OCI-M2 (cell line): ENCODE results near the gene CYFIP1.

Experiments used
- DNase-seq: peaks from one replicate; lab custom pipeline; 2025; ENCODE audit not compliant: unreplicated experiment; lab: John Stamatoyannopoulos, UW

Gene CYFIP1

DNA sequence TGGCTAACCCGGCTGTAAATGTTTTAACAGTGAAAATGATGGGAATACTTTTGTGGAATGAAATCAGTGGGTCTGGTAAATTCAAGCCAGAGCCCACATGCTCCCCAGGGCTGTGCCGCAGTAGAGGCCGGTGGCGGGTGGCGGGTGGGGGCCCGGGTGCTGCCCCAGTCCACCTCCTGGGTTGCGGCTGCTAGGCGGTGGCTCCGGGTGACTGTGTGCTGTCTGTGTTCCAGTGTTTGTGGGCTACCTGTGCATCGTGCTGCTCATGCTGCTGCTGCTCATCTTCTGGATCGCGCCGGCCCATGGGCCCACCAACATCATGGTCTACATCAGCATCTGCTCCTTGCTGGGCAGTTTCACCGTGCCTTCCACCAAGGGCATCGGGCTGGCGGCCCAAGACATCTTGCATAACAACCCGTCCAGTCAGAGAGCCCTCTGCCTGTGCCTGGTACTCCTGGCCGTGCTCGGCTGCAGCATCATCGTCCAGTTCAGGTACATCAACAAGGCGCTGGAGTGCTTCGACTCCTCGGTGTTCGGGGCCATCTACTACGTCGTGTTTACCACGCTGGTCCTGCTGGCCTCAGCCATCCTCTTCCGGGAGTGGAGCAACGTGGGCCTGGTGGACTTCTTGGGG is 156.6 kb downstream of the CYFIP1 start:
- no peak for DNase-seq

DNA sequence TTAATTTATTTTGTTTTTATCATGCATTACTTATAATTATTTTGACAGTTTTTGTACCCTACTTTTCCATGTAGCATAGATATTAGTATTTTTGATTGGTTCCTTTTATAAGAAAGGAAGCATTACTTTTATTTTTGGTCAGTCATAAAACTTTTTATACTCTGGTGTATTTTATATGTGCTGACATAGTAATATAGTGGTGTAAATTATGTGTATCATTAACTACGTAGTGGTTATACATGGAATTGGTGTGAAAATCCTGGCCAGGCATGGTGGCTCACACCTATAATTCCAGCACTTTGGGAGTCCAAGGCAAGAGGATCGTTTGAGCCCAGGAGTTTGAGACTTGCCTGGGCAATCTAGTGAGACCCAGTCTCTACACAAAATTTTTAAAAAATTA is 160.5 kb downstream of the CYFIP1 start:
- no peak for DNase-seq
